ENCODE results near the gene SHE.

- no peak for TF ChIP-seq POLR2A (IDR thresholded peaks at IDR 0.05; ENCODE audit: low read length)
- TF ChIP-seq GATA1 (IDR thresholded peaks at IDR 0.05; ENCODE audit: low read depth, low read length), result no peak
Observed at GRCh38 chr1:154478639-154479038, 23.6 kb downstream of the SHE start.
